CD4-positive, alpha-beta T cell treated with Interleukin-15 for 1 hour (primary cell): ENCODE measurements around the gene FAM72A.
"Not testable (repeated sequence)": the region's sequence is repeated elsewhere in the genome, so short reads cannot be mapped to it uniquely, and the experiment has no call there.

ENCODE experiments used
- DNase-seq: peaks from one replicate; pipeline ENCODE4 v3.0.0-alpha.2; 2020

FAM72A gene

GRCh38 chr1:206202789-206203363 is at the start of gene FAM72A:
FAM72A (minus strand) TSS chr1:206202839; CDS start chr1:206202025, 814 bp downstream.
- peak; percentile 100 for DNase-seq

DNA sequence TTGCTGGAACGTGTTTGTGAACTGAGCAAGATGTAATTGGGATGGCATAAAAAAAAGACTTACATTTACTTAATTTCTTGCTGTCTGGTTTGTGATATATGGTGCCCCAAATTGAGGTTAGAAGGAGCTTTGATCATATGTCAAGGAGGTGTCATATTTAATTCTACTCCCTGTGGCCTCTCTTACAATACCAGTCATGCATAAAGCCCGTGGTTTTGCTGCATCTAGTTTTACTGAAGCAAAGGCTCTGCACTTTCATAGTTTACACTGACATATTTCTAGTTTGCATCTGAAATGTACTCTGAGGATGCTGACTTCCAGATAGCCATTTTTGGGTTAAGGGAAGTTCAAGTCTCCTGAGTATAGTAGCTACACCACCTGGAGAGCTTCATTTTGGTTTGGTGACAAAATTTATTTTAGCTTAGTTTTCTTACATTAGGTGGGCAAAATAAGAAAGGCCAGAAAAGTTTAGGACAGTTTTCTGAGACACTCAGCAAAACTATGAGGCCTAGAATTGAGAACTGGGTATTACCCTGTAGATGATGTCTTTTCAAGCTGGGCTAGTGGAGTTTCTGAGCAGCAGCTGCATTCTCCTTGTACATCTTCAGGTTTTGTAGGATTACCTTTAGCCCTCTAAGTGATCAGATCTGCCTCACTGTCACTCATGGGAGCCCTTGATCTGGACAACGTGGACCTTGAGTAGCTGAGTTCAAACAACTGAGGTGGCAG is 48.5 kb upstream of the FAM72A start:
- DNase-seq, result not testable (repeated sequence)

DNA sequence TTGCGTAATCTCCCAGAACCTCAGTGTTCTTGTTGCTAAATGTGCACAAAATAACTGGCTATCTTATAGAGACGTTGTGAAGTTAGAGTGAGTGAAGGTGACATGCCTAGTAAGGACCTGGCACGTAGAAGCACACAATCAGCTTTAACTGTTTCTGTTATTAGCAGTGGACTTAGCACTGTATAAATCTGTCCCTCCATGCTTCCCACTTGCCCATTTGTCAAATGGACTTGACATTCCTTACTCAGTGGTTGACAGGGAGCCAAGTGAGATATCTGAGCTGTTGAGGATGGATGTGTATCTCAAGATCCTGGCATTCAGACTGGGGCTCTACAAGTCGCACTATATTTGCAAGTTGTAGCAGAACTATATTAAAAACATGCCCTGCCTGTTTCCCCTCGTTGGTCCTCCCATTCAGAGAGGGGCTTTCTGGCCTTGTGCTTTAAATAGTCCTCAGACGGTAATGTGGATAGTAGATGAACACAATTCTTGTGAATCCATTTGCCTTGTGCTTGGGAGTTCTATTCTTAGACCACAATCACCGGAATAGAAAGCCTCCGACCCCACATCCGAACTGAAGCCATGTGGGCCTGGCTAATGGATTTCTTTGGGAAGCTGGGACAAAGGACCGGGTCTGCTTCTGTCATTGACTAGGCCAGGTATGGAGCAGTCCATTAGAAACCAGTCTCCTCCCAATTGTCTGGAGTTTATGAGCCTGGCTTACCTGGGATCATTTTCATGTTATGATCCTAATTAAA is 43.7 kb upstream of the FAM72A start:
- DNase-seq, result not testable (repeated sequence)

- DNase-seq, result not testable (repeated sequence)
Observed at GRCh38 chr1:206245479-206245878, 42.8 kb upstream of the FAM72A start.

- DNase-seq, result peak; percentile 67
Observed at GRCh38 chr1:206243335-206243734, 40.7 kb upstream of the FAM72A start.

DNA sequence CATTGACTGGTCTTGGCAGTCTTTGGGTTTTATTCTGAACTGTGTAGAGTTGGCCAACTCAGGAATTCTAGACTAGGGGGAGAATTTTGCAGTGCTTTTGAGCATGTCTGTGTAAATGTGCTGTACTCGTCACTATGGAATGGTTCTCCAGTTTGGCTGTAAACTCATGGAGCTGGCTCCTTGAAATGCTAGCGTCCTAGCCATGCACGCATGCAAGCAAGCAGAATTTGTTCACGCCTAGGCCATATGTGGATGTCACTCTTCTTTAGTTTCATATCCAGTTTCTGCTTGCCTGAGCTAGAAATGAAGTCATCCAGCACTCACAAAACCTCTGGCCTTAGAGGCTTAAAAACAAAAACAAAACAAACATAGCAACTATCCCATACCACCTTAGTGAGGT is 37.6 kb upstream of the FAM72A start:
- DNase-seq, result peak; percentile 28

GRCh38 chr1:206235190-206235589 is 32.6 kb upstream of the FAM72A start:
- not testable (repeated sequence) for DNase-seq

GRCh38 chr1:206234189-206234916 is 31.7 kb upstream of the FAM72A start:
- DNase-seq, result not testable (repeated sequence)

DNA sequence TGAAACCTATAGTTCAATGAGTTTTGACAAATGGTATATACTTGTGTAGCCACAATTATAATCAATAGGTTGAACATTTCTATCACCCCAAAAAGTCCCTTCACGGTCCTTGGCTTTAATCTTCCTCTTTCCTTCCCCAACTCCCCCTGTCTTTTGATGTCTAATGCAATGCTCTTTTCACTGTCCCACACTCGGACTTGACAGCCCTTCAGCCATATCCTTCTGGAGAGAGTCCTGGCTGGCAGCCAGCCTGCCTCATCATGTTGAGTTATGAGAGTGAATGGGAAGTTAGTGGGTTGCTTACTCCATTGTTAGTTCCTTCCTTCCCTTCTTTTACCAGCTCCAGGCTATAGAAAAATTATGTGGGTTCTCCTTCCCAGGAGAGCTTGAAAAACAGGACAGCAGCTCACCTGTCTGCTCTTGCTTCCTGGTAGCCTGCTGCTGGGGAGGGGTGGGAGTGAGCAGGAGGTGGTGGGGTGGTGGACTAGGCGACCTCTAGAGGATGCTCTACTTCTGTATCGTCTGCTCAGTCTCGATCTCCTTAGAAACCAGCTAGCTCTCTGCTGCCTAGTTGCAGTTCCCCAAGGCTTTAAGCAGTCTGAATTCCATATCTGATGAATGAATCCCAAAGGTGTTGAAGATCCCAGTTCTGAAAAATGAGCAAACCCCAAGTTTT is 30.5 kb upstream of the FAM72A start:
- DNase-seq, result not testable (repeated sequence)

GRCh38 chr1:206231989-206232388 is 29.4 kb upstream of the FAM72A start:
- DNase-seq, result not testable (repeated sequence)

- DNase-seq, result not testable (repeated sequence)
Observed at GRCh38 chr1:206229286-206229685, 26.6 kb upstream of the FAM72A start.

GRCh38 chr1:206226886-206227285 is 24.2 kb upstream of the FAM72A start:
- DNase-seq, result not testable (repeated sequence)

- not testable (repeated sequence) for DNase-seq
Observed at GRCh38 chr1:206225386-206225785, 22.7 kb upstream of the FAM72A start.

- not testable (repeated sequence) for DNase-seq
Observed at GRCh38 chr1:206224190-206224776, 21.6 kb upstream of the FAM72A start.

GRCh38 chr1:206221585-206221984 is 18.9 kb upstream of the FAM72A start:
- DNase-seq, result not testable (repeated sequence)

DNA sequence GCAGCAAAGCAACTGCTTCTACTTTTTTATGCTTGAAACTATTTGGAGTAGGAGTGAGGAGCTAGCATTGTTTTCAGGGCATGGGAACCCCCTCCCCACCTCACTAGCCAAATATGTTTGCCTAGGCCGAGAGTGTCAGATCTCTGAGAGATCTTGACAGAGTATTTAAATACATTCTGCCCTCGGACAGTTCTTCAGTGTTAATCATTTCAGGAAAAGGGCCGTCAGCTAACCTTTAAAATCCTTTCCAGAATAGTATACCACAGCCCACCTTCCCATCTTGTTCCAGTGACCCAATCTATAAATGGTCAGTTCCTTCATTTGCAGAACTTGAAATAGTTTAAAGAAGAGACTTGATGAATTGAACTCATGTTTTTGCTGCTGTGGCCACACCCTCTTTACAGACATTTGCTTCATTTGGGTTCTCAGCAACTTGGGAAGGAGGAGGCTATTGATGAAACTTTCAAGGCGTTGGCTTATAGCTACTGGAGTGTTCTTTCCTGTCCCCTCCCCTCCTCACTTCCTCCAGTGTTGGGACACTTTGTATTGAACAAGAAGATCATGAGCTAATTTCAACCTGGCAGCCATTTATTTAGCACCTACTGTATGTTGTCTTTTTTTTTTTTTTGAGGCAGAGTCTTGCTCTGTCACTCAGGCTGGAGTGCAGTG is 17.8 kb upstream of the FAM72A start:
- peak; percentile 21 for DNase-seq

- DNase-seq, result not testable (repeated sequence)
Observed at GRCh38 chr1:206219514-206220331, 17.1 kb upstream of the FAM72A start.

DNA sequence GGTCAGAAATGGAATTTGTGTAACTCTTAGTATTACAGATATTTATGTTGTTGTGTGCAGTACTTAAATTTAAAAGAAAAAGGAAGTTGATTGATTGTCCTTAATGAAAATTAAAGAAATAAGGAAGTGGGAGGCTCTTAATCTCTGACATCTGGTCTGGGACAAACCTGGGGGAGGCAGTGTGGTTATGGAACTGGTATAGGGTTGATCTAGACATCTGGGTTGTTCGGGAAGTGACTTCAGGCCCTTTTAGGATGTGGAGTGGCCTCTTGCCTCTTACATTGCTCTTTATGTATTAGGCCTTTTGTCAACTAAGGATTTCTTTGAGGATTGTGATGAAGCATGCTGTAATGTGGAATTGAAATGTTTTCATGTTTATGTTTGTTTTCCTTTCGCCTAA is 16.1 kb upstream of the FAM72A start:
- DNase-seq, result not testable (repeated sequence)

GRCh38 chr1:206218285-206218684 is 15.6 kb upstream of the FAM72A start:
- DNase-seq, result not testable (repeated sequence)
